ENCODE data around the gene FILIP1L.
"Not testable (repeated sequence)": the region's sequence is repeated elsewhere in the genome, so short reads cannot be mapped to it uniquely, and the experiment has no call there.

The FILIP1L gene

DNA sequence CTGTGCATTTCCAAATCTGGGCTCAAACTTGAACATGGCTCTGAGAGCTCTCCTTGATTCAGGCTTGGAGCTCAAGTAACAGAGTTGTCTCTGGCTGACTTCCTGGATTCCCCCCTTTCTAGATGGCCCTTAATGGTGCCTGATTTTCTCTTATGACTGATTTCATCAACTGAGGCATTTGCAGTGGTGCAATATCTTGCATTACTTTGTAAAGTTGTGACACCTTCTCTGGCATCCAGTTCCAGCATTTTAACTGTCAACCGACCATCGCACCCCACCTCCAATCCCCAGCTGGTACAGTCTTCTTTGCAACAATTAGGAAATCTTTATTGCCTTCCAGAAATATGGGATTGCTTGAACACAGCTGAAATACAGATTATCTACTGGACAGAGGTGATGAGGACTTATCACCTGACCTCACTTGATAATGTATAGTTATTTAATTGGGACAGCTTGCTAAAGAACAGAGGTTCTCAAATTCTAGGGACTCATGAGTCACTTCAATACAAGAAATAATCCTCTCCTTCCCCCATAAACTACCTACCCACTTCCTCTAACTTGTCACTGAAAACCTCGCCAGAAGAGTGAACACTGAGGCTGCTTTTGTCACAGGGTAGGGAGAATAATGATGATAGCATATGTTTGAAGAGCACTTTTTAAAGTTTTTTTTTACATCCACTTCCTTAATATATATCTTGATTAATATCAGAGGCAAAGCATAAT lies 41.8 kb downstream of the FILIP1L start:
- DNase-seq, result peak; percentile 2

DNA sequence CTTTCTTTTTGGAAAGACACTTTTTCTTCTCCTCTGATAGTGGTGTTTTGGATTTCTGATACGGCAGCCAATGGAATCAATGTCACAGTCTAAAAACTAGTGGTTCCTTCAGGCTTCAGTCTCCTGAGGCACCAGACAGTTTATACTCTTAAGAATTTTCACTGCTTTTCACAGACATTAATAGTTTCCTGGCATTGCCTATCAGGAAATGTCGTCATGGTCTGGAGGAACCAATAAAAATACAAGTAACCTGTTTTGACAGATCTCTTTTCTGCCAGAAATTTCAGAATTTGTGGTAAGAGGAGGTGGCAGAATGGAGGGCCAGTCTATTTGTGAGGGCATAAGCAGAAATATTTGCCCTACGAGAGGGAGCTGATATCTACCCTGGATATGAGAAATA lies 44.8 kb downstream of the FILIP1L start:
- DNase-seq, result no peak

DNA sequence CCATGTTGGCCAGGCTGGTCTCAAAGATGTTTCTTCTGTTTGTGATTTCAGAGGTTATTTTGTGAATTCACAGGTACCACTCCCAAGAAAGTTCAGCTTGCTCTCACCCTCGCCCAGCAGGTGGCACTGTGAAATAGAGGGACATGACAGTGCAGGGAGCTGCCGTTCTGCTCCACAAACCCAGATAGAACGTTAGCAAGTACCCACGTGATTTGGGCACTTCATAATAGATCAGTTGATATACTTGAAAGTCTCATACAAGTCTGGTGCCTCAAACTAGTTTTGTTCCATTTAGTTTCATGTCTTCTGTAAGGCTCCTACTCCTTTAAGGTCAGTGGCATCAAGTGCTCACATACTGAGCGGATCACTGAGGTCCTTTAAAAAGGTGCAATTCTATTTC lies 45.5 kb downstream of the FILIP1L start:
- peak; percentile 69 for DNase-seq

DNA sequence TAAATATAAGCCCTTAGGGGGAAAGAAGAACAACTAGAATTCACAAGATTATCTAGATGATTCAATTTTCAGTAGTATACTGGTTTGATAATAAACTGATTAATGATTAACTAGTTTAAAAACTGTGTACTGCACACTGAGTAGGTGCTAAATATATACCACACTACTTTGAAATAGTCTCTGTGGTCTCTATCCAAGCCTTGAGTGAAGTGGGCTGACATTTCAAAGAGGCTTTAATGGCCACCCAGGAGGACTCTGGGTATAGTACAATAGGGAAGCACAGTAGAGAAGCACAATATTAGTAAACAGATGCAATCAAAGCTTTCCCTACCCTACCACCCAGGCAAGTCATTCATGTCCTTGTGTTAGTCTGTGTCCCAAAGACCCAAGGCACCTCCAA lies 46.7 kb downstream of the FILIP1L start:
- DNase-seq, result no peak

DNA sequence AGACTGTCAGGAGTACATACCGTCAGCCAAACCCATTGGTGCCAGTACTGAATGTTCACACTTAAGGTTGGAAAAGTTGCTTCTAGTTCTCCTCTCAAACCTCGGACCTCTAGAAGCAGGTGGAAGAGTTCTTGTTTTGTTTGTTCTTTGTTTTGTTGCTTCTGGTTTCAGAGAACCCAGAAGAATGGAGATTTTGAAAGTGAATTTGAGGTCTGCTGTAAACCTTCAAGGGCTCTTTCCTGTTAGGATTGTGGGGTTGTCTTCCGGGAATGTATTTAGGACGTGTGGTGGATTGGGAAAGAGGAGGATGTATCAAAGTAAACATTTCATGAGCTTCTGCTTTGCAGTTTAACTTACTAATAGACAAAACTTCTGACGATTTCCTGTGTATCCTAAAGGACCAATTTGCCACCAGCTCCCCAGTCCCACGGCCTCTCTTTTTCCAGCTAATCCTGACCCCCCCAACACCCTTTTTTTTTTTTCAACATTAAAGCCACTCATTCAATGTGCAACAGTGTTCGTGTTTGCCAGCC lies 50.3 kb downstream of the FILIP1L start:
- DNase-seq, result no peak

DNA sequence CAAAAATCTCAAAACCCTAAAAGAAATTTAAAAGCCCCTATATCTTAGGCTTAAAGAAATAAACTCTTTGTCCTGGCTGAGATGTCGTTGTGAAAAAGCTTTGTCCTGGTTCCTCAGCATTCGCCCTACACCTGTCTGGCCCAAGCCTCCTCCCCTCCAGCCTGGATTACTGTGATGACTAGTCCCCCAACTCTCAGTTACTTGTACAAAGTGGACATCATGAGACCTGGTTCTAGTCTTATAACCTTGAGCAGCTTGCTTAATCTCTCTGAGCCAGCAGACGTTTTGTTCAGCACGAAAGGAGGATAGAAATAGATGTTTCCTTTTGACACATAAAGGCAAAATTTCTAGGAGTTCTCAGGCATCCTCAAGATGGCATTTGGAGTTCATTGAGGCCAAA lies 51.6 kb downstream of the FILIP1L start:
- no peak for DNase-seq

DNA sequence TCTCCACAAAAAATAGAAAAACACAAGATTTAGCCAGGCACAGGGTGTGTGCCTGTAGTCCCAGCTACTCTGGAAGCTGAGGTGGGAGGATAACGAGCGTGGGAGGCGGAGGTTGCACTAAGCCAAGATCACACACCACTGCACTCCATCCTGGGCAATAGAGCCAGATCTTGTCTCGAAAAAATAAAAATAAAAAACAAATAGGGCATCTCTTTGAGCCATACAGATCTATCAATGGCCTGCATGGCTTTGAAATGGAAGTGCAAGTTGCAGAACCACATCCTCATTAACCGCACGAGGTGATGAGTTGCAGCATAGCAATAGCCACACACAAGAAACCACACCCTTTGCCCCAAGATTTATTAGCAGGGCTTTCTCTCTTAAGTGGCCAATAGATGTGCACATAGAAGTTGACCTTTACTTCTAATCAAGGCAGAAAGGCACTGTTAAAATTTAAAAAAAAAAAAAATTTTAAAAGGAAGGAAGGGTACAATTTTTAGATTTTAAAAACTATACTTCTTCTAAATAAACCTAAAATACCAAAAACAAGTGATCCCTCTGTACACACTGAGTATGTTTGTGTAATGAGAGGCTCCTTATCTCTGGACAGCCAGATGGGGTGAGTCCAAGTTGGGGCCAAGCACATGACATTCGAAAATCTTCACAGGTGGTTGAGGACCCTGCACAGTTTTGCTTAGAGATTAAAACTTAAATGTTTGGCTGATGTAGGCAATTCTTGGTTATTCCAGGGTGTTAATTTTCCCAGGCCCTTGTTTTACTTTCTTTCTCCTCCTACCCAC lies 53.4 kb downstream of the FILIP1L start:
- peak; percentile 15 for DNase-seq

DNA sequence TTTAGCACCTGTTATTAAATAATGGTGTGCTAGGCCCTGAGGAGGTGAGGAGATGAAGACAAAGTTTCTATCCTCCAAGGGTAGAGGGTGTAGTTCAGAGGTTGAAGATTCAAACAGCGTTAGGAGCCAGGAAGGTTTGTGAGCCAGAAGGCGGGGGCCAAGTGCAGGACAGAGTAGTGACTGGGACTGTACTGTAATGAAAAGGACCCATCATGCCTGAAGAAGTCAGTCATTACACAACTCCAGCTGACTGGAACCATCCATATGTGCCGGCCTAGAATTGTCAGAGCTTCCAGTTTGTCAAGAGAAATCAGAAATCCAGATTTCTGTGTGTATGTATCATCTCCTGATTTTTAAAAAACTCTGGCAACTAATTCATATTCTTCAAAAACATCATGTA lies 54.8 kb downstream of the FILIP1L start:
- DNase-seq, result no peak

DNA sequence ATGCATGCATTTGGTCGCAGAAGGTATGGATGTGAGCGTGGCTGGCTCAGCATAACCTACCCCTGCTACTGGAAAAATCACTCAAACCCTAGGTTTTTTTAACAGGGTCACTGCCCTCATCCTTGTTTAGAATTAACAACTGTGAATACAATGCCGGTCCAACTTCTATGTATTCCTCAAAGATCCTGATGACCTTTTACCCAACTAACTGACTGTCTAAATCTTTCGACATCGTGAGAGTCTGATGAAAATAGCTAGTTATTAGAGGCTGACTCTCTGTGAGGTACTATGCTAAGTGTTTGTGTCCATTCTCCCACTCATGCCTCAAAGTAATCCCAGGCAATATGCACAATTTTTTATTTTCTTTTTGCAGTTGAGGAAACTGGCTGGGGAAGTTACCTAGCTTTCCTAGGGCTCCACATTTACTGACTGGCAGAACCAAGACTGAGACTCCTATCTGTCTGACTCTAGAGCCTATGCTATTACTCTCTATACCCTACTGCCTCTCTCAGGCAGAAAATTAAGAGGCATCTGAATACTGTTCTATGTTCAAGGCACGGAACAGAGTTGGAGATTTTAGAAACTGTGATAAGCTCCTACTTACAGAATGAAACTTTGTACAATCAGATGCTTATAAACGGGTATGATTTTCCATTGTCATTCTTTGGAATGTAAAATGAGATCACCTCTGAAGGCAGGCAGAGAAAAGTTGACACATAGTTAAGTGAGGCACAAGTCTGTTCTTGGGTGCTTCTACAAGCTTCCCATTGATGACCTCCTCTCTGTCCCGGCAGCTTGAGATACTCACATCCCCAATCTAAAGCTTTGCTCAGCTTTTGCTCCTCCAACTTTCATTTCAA lies 56.4 kb downstream of the FILIP1L start:
- DNase-seq, result no peak

DNA sequence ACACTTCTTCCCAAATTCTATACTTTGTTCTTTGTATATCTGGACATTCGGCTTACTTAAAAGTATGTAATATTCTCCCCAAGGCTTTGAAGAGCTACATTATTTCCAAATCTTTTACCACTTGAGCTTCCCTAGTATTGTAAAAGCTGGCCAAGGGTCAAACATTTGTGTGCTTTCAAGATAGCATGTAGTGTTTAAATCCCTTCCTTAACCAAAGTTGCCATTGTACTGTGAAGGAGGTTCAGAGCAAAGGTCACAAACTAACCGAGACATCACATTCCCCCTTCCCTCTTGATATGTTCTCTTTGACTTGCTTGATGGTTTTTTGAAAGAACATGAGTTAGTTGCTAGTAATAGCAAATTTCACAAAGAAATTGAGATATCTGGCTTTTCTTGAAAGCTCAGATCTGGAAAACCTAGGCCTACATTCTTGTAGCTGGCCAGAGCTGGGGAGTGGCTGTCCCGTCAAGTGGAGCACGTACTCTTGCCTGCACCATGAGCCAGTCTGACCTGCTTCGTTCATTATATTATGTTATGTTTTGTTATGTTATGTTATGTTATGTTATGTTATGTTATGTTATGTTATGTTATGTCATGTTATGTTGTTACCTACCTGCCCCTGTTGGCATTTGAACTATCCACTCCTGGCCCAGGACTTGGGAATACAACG lies 60.2 kb downstream of the FILIP1L start:
- DNase-seq, result no peak

DNA sequence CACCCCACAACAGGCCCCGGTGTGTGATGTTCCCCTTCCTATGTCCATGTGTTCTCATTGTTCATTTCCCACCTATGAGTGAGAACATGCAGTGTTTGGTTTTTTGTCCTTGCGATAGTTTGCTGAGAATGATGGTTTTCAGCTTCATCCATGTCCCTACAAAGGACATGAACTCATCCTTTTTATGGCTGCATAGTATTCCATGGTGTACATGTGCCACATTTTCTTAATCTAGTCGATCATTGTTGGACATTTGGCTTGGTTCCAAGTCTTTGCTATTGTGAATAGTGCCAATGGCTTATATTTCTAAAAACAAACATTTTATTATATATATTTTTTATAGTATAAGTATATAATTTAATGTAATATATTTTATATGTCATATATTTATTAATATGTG lies 62.8 kb downstream of the FILIP1L start:
- not testable (repeated sequence) for DNase-seq

DNA sequence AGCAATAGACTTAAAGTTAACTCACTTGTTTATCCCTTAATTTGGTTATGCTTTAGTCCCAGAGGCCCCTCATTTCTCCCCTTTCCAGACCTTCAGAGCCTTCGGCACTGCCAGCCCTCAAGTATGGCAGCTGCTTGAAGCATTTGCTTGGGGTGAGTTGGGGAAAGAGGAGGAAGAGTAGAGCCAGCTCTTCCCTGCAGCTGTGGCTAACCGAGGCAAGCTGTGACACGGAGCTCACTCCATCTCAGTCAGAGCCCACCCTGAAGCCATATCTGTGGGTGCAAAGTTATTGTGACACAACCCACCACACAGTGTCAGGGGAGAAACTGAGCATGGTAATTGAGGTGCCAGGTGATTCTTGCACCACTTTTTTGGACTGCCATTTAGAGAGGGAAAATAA lies 66.1 kb downstream of the FILIP1L start:
- DNase-seq, result no peak

DNA sequence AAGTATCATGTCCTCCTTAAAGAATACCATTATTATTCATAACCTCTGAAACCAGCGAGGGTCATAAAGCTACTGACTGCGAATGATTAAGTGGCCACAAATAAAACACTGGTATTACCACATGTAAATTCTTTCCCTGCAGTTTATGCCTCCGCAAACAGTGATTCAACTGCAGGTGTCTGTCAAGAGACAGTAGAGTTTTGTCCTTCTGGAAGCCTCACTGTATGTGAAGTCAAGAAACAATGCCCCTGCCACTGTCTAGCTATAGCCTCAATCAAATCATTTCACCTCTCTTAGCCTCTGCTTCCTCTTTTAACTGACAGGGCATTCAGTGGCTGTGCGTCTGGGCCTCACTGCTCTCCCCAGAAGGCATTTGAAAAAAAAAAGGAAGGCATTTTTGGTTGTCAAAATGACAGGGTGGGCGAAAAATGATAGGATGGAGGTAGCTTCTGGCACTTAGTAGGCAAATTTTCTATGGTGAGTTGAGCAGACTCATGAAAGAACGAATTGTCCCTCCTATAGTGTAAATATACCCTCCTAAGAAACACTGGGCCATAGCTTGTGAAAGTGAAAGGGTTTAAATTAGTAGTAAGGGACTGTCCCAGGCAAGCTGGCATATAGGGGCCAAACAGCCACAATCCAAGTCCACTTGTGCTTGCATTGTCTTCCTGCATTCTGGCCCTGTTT lies 66.7 kb downstream of the FILIP1L start:
- DNase-seq, result peak; percentile 2

DNA sequence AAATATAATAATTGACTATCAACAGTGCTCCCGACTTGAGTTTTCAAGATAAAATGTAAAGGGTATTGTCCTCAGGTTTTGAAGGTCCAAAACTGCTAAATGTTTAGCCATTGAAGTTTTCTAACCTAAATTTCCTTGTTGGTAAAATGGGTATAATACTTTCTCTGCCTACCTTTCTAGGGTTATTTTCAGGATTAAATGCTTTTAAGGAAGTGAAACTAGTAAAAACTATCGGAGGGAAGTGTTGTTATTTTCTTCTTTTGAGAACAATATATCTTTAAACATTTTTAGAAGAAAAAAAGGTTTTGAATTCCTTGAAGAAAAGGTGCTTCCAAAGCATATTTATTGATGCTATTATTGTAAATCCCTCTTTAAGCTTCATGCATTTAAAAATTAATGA lies 67.3 kb downstream of the FILIP1L start:
- DNase-seq, result no peak

DNA sequence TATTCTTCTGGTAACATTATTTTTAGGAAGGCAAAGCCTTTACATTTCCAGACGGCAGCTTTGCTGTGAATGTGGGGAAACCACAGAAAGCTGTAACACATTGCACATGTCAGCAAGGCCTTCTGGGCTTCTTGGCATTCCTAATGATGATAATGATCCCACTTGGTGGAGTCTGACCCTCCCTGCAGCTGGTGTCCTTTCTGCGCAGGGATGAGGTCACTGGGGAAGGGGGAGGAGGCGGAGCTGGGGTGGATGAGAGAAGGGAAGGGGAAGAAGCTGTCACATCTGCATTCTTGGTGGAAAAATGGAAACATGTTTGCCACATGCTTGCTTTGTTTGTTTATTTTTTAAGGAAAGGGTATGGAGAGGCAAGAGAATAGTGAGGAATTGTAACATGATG lies 68.6 kb downstream of the FILIP1L start:
- no peak for DNase-seq

DNA sequence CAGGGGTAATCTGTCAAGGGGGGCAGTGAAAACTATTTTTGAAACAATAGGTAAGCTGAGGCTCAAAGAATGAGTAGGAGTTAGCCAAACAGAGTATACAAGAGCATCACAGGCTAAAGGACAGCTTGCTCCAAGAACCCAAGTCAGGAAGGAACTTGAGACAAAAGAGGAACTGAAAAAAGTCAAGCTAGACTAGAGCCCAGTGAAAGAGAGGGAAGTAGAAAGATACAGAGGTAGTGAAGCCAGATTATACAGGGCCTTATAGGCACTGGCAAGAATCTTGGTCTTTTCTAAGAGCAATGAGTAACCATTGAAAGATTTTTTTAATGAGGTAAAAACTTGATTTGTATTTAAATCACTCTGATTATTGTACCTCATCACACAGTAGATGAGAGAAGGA lies 69.9 kb downstream of the FILIP1L start:
- DNase-seq, result no peak

DNA sequence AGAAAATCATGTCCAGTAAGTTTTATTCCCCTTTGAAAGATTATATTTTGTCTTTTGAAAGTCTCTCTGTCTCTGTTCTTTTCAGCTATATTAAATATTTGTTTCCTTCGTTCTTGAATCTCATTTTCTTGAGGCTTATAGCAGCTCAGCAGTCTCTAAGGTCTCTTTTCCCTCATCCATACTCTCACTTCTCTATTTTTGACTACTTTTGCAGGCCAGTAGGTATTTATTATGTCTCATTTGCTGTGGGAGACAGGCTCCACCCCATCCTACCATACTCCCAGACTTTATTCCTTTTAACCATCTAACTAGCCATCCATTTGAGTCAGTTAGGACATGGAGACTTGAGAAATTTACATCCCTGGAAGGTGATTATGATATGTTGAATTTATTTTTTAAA lies 71.0 kb downstream of the FILIP1L start:
- no peak for DNase-seq

DNA sequence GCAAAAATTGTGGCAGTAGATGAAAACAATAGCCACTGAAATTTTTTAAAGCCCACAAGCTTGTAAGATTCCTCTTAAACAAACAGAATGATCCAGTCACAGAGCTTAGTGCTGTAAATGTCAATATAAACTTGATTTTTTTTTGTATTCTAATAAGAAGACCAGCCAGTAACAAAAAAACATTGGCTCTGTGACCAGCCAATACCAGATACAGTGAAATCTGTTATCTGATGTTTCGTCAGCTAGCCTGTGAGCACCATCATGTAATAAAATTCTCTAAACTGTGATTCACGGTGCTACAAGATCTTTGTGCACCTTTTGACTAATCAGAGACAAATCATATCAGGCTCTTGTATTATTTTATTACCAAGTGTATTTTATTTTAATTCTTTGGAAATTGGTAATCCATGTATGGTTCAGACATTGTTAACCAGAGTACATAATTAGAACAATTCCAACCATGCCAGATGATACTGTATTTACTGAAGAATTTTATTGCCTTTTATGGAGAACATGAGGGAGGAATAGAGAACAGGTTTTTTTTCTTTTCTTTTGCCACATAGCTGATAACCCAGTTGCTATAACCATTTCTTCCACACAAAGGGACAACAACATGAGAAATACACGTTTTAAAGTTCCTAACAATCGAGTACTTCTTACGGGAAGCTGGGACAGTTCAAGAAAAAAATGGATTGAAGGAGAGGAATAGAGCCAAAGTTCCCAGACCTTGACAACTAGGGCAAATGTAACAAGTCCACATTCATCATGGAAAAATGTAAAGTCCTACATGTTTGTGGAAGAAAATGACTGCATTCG lies 71.9 kb downstream of the FILIP1L start:
- no peak for DNase-seq

DNA sequence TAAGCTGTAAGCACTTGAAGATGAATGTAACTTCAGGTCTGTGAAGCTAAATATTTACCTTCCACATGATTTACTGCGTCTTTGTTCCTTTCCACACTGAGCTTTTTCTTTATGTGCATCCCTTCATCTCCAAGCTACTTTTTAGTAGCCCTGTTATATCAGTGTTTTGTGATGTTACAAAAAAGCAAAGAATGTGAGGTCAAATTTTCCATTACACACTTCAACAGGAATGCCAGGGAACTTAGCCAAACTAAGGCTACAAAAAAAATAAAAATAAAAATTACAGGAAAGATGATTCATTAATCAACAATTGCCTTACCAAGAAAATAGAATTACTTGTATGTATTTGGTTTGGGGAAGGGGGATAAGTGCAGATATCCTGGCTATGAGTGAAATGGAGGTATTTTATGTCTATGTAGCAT lies 73.0 kb downstream of the FILIP1L start:
- DNase-seq, result no peak

DNA sequence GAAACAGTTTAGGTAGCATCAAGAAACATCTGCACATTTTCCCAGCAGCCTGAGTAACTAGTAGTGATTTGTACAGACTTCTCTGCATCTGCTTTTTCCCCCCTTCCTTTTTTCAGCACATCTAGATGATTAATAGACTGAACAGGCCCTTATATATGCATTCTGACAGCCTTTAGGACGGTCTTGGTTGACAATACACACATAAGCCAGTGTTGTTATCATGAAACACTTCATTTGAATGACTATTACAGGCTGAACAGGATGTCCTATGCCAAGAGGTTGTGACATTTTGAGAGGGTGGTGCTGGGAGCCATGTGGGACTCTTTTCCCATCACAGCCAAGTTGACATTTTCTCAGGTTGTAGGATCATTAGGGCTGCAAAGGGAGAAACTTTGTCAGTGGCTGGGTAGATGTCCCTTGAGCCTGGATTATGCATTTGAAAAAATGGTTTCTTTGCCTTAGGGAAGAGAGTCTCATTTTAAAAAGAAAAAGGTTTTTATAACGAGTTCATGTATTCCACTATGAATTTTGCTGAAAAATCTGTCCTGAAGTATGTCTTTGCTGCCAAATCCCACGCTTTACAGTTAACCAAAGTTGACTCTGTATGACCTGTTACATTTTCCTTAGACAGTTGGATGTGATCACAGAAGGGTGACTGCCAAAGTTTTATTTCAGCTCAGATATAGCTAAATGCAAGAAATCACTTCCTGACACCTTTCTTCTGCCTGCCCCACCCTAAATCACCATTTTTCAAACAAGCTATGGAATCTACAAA lies 73.7 kb downstream of the FILIP1L start:
- DNase-seq, result no peak

Measured in CD4-positive, alpha-beta T cell treated with Interleukin-12 subunit alpha and Interleukin-12 subunit beta, for 1 hour (primary cell).